PFSK-1 (cell line): Measurements from ENCODE around the gene KCNS1. TPM values are rescaled to one million over a fixed set of nuclear protein-coding genes. Genes with fewer than 3 reads are reported as not detected.

Experiments used
- FOXP2 ChIP-seq: optimal IDR thresholded peaks from 2 replicates; pipeline ENCODE3; 2011; ENCODE audit warnings: borderline replicate concordance, control low read depth, inconsistent platforms; ENCODE audit not compliant: insufficient read depth; ENCODE audit errors: extremely low read length, extremely low read depth
- POLR2AphosphoS5 ChIP-seq: IDR thresholded peaks from 2 replicates; pipeline ENCODE4 v1.6.1; 2012; ENCODE audit warnings: low read depth, mild to moderate bottlenecking, control low read depth, low read length, moderate library complexity
- REST ChIP-seq, 2 experiments: IDR thresholded peaks; 2 replicates each; pipeline versions ENCODE4 v1.6.1 to v1.8.0; 2011 to 2012; ENCODE audit warnings: low read depth in 2 of 2, low read length in 2 of 2, control low read depth in 1 of 2, inconsistent platforms in 1 of 2, mild to moderate bottlenecking in 1 of 2, moderate library complexity in 1 of 2; ENCODE audit not compliant: insufficient read depth in 1 of 2
- SIN3A ChIP-seq: IDR thresholded peaks from 2 replicates; pipeline ENCODE4 v1.6.1; 2012; ENCODE audit warnings: mild to moderate bottlenecking, low read length, moderate library complexity, borderline replicate concordance; ENCODE audit not compliant: insufficient read depth
- TAF1 ChIP-seq: IDR thresholded peaks from 2 replicates; pipeline ENCODE4 v1.6.1; 2012; ENCODE audit warnings: low read length, control low read depth, borderline replicate concordance; ENCODE audit not compliant: insufficient read depth
- polyA plus RNA-seq: library from polyadenylated mRNA; unstranded; fragments of >200 nt; gene quantifications from one replicate; pipeline ENCODE4 v1.2.1, GENCODE V29; 2012; ENCODE audit warnings: low read depth, missing spikeins; ENCODE audit not compliant: insufficient read length

Gene KCNS1
- polyA plus RNA-seq, result not detected

- TF ChIP-seq TAF1 (no peak), REST (IDR thresholded peaks at IDR 0.05; ENCODE audit: insufficient read depth in 1 of 2, low read depth in 2 of 2, low read length in 2 of 2) (no peak), FOXP2 (no peak), SIN3A (no peak), POLR2AphosphoS5 (no peak)
These were observed at the start of gene KCNS1 for GRCh38 chr20:45100563-45101245. Gene KCNS1, minus strand, starts transcription at chr20:45101127. Its CDS starts 1,891 bp downstream, at chr20:45099236.

GRCh38 chr20:45149062-45149461 is 48.1 kb upstream of the KCNS1 start:
- TF ChIP-seq TAF1, result no peak
- no peak for TF ChIP-seq FOXP2
- no peak for TF ChIP-seq SIN3A
- TF ChIP-seq POLR2AphosphoS5, result no peak
- TF ChIP-seq REST (IDR thresholded peaks at IDR 0.05; ENCODE audit: insufficient read depth in 1 of 2, low read depth in 2 of 2, low read length in 2 of 2), result no peak

- TF ChIP-seq POLR2AphosphoS5 (no peak), SIN3A (no peak), FOXP2 (no peak)
These were observed 39.9 kb upstream of the KCNS1 start for GRCh38 chr20:45140836-45141235.

GRCh38 chr20:45138561-45139300 is 37.8 kb upstream of the KCNS1 start:
- no peak for TF ChIP-seq TAF1
- no peak for TF ChIP-seq FOXP2
- TF ChIP-seq POLR2AphosphoS5, result no peak
- no peak for TF ChIP-seq SIN3A
- no peak for TF ChIP-seq REST (IDR thresholded peaks at IDR 0.05; ENCODE audit: insufficient read depth in 1 of 2, low read depth in 2 of 2, low read length in 2 of 2)

GRCh38 chr20:45136911-45137310 is 36.0 kb upstream of the KCNS1 start:
- no peak for TF ChIP-seq SIN3A
- no peak for TF ChIP-seq REST (IDR thresholded peaks at IDR 0.05; ENCODE audit: insufficient read depth in 1 of 2, low read depth in 2 of 2, low read length in 2 of 2)
- TF ChIP-seq FOXP2, result no peak
- TF ChIP-seq TAF1, result no peak
- TF ChIP-seq POLR2AphosphoS5, result no peak
